T-helper 2 cell treated with Interferon-gamma antibody and Interleukin-4, amounts not matched to agents 100 ng/mL and 5 ng/mL, for 36 hours (primary cell): Measurements from ENCODE around the gene AGRP. TPM values are rescaled to one million over a fixed set of nuclear protein-coding genes. Genes with fewer than 3 reads are reported as not detected.

Experiments used
- intact Hi-C: fragments of 100-400 bp; cut with micrococcal nuclease; formaldehyde crosslinking; loops from one replicate; pipeline ENCODE4 v1.15.1; 2023
- total RNA-seq: library from RNA; stranded (reverse); gene quantifications from 2 replicates; pipeline ENCODE4 v1.2.3, GENCODE V29; 2022

AGRP gene
- total RNA-seq, 1 donor from 2014 or later: not detected

GRCh38 chr16:67463691-67464090 lies 19.7 kb downstream of the AGRP start:
- intact Hi-C loops: no loop called here

- intact Hi-C loops: no loop called here
Measured at GRCh38 chr16:67463059-67463458, 20.3 kb downstream of the AGRP start.

GRCh38 chr16:67462279-67462655 lies 21.1 kb downstream of the AGRP start:
- intact Hi-C loops: no loop called here

GRCh38 chr16:67461600-67462278 lies 21.6 kb downstream of the AGRP start:
- intact Hi-C loops: no loop called here

- intact Hi-C loops: no loop called here
Measured at GRCh38 chr16:67460961-67461360, 22.4 kb downstream of the AGRP start.

GRCh38 chr16:67460168-67460567 lies 23.2 kb downstream of the AGRP start:
- intact Hi-C loops: no loop called here

- intact Hi-C loops: no loop called here
Measured at GRCh38 chr16:67459861-67460150, 23.5 kb downstream of the AGRP start.

- intact Hi-C loops: no loop called here
Measured at GRCh38 chr16:67459066-67459860, 24.1 kb downstream of the AGRP start.

GRCh38 chr16:67458121-67458641 lies 25.2 kb downstream of the AGRP start:
- intact Hi-C loops: no loop called here

- intact Hi-C loops: no loop called here
Measured at GRCh38 chr16:67457611-67458010, 25.7 kb downstream of the AGRP start.

GRCh38 chr16:67456391-67457081 lies 26.8 kb downstream of the AGRP start:
- intact Hi-C loops: no loop called here

GRCh38 chr16:67454852-67455251 lies 28.5 kb downstream of the AGRP start:
- intact Hi-C loops: no loop called here

- intact Hi-C loops: no loop called here
Measured at GRCh38 chr16:67454104-67454503, 29.2 kb downstream of the AGRP start.

GRCh38 chr16:67451704-67452435 lies 31.5 kb downstream of the AGRP start:
- intact Hi-C loops: no loop called here

- intact Hi-C loops: no loop called here
Measured at GRCh38 chr16:67451061-67451703, 32.2 kb downstream of the AGRP start.

GRCh38 chr16:67449739-67450138 lies 33.6 kb downstream of the AGRP start:
- intact Hi-C loops: no loop called here

GRCh38 chr16:67449336-67449735 lies 34.0 kb downstream of the AGRP start:
- intact Hi-C loops: no loop called here

GRCh38 chr16:67448580-67448979 lies 34.8 kb downstream of the AGRP start:
- intact Hi-C loops: no loop called here

- intact Hi-C loops: loop anchor here (1.0 kb wide), 1 partner anchor 19 kb away; no protein-coding TSS in a partner anchor
Measured at GRCh38 chr16:67447508-67448076, 35.8 kb downstream of the AGRP start.

- intact Hi-C loops: loop anchor here (1.0 kb wide), 1 partner anchor 19 kb away; no protein-coding TSS in a partner anchor
Measured at GRCh38 chr16:67446968-67447507, 36.3 kb downstream of the AGRP start.
